Hepatic stellate cell (primary cell): ENCODE results near the gene MED19.
"Not testable (repeated sequence)": the region's sequence is repeated elsewhere in the genome, so short reads cannot be mapped to it uniquely, and the experiment has no call there.

Experiments
- DNase-seq: peaks from one replicate; pipeline ENCODE4 v3.0.0; 2011; ENCODE audit warnings: low spot score

The MED19 gene

DNA sequence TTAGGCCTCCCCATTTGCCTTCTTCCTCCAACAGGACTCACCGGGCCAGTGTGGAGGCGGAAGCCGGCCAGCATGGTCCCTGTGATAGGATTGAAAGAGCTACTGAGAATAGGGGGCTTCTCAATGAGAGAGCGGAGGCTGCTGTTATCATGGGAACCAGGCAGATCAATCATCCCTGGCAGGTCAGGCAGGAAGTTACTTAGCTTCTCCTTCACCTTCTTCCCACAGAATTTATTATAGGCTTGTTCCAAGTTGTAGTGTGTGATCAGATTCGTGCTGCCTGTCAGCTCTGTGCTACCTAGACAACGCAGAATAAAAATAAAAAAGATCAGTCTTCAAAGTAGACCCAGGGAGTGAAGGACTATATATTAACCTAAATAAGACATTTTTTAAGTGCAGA, 7.1 kb downstream of the MED19 start:
- DNase-seq = no peak

DNA sequence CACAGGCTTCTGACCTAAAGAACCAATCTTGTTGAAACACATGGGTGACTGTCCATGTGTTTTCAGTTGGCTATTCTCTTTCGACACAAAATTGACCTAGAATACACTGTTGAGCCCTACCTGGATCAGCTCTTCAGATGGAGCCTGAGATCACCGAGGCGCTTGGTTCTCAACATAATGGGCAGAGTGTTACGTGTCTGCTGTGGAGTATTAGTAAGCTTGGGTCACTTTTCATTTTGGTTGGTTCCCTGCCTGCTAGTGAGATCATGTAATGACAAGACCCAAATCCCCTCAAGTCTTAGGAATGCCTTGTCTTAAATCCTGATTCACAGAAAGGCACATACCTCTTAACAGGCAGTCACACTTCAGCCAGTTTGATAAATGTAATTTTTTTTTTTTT, 8.7 kb downstream of the MED19 start:
- no peak for DNase-seq

DNA sequence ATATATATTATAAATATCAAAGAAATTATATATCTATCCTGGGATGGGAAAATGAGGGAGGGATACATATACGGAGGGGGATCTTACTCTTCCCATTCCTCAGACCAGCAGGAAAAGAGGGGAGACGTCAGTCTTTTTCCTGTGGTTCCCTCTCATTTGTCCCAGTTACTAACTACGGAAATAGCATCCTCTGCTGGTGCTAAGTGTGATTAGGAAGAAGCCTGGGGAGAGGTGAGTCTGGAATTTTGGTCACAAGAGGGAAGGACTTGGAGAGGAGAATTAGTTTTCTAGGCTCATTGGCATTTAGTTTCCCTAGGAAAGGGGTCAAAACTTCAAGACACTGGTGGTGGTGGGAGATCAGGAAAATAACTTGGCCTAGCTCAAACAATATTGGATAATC, 11.6 kb downstream of the MED19 start:
- DNase-seq = no peak

DNA sequence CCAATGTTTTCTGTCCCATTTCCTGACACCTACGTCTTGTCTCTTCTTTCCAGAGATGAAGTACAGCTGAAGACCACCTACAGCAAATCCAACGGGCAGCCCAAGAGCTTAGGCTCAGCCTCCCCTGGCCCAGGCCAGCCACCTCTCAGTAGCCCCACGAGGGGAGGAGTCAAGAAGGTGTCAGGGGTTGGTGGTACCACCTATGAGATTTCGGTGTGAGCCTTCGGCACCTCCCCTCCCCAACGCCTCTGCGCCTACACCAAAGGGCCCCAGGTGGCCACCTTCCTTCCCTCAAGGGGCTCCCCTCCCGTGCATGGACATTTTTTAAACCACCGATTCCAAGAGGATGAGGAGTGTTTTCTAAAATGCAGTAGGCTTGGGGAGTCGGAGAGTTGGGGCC, 12.2 kb downstream of the MED19 start:
- DNase-seq = no peak

DNA sequence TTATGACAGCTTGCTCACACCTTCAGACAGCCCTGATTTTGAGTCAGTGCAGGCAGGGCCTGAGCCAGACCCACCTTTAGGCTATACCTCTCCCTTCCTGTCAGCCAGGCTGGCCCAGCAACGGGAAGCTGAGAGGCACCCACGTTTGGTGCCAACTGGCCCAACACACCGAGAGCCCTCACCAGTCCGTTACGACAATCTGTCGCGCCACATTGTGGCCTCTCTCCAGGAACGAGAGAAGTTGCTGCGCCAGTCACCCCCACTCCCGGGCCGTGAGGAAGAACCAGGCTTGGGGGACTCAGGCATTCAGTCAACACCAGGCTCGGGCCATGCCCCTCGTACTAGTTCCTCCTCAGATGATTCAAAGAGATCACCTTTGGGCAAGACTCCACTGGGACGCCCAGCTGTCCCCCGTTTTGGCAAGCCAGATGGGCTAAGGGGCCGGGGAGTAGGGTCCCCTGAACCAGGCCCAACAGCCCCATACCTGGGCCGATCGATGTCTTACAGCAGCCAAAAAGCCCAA, 13.1 kb downstream of the MED19 start:
- DNase-seq = no peak

DNA sequence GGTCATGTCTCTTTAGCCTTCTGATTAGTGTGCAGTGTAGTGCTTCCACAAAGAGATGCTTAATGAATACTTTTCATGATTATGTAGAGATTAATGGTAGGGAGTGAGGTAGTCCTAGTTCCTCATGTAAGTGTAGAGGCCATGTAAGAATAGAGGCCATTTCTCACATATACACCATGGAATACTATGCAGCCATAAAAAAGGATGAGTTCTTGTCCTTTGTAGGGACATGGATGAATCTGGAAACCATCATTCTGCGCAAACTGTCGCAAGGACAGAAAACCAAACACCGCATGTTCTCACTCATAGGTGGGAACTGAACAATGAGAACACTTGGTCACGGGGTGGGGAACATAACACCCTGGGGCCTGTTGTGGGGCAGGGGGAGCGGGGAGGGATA, 21.5 kb downstream of the MED19 start:
- DNase-seq = not testable (repeated sequence)

DNA sequence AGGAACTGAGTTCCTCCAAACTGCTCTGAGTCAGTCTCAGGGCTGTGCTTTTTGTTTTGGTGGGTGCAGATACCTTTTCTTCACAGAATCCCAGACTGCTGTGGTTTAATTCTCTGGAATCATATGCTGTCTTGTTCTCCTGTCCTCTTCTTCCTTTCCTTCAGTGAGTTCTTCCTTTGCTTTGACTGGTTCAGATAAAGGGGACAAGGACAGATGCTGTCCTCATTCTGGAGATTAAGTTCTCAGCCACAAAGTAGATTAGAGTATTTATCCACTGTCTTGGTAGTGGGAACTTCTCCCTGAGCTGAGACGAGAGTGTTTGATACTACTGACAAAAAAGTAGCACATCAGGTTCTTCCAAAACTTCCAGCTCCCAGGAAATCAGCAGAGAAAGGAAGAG, 30.8 kb downstream of the MED19 start:
- DNase-seq = no peak

DNA sequence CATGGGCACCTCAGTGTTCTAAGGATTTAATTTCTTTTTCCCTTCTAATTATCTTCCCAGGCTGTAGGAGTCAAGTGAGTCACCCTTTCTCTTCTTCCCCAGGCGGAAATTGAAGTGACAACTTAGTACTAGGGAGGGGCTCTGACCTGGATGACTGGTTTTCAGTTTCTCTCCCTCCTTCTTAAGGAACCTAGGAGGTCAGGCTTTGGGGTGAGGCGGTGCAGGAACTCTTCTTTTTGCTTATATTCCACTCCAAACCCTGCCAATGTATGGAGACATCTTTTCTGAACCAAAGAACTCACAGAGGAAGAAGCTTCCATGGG, 31.5 kb downstream of the MED19 start:
- no peak for DNase-seq

DNA sequence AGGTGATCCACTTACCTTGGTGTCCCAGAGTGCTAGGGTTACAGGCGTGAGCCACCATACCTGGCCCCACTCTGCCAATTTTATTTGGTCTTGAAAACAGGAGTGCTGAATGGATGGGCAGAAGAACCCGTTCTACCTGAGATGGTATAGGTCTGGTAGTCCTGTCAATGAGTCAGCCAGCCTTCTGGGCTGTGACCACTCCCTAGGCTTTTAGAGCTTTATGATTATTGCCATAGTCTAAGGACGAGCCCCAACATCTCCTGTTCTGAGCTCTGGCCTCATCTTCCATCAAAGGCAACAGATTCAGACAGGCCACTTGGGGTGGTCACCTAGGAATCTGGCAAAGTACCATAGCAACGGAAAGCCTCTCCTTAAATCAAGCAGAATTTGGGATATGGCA, 32.6 kb downstream of the MED19 start:
- no peak for DNase-seq

DNA sequence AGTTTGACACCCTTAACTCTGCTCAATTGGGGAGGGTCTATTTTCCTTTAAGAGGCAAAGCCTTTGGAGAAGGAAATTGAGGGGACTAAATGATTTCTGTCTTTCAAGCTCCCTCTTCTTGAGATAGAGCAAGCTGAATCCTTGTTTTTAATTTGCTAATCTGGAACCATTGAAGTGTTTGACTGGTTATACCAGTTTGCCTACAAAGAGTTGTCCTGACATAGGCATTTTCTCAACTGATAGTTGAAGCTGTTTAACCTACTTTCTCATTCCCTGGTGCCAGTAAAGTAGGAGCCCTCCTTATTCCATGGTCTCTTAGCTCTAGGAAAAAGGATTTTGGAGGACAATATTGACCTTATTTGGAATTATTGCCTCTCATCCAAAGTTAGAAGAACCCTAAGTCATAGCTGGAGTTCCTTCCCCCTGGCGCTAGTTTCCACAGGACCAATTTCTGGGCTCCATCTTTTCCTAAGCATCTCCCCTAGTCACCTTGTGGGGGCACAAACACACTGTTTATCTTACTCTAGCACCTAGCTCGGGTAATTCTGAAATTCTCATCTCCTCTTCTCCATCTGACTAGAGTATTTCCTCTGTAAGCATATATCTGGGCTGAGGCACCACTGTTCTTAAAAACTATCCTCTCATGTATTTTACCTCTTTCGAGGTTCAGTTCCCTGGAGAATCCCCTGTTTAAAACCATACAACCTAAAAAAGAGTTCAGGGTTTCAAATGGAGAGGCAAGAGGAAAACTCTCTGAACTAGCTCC, 36.7 kb downstream of the MED19 start:
- no peak for DNase-seq

DNA sequence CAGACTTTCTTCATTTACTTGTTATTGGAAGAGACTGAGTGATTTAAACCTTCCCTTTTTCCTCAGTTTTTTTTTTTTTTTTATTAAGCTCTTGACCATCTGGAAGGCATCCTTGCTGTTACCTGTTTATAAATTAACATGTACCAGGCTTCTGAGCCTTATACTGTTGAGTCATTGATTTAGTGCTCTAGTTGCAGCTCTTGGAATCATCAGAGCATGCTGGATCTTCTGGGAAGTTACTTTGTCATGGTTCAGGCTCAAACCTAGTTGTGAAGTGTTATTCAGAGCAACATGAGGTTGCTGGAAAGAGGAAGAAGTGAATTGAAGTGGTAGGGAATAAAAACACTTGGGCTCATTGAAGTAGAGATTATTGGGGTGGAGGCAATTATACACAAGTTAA, 37.8 kb downstream of the MED19 start:
- no peak for DNase-seq

DNA sequence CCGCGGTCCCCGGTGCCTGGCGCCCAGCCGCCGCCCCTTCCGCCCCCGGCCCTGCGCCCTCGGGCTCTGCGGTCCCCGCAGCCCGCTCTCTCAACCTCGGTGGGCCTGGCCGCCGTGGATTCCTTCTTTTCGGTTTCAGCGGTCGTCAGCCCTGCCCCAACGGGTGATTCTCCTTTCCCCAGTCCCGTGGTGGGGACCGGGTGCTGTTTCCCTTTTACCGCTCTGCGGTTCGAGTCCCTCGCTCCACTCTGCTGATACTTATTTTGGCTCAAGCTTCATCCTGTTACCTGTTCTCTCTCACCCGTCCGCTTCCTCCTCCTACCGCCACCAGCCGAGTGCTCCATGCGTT, 43.6 kb downstream of the MED19 start:
- DNase-seq = no peak

DNA sequence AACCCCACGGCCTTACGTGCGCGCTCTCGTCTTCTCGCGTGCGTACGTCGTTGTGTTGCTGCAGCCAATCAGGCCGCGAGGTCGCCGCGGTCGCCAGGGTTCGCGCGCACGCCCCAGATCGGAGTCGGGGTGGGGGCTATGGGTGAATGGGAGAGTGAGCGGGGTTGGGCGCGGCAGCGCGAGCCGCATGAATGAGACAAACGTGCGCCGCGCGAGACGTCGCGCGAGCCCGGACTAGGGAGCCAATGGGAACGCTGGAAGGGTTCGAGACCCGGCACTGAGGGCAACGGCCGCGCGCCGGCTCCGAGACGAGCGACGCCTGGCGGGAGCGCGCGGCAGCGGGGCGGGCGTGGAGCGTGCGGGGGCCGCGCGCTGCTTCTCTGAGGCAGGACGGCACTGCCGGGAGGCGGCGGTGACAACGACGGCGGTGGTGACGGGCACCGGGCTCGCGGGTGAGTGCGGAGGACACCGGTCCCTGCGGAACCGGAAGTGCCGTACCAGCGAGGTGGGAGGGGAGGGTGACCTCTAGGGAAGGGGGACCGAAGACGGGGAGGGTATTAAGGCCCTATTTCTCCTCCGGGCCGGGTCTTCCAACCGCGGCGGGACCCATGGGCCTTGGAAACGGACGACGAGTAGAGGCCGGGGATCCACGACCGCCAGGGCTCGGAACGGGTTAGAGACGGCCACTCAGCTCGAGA, 44.1 kb downstream of the MED19 start, which contains the start of gene ZDHHC5:
Gene ZDHHC5, plus strand, starts transcription at position 379 of the 698 bp plus-strand sequence. CDS start 4,977 bp downstream, outside the sequence.
- peak; percentile 100 for DNase-seq

DNA sequence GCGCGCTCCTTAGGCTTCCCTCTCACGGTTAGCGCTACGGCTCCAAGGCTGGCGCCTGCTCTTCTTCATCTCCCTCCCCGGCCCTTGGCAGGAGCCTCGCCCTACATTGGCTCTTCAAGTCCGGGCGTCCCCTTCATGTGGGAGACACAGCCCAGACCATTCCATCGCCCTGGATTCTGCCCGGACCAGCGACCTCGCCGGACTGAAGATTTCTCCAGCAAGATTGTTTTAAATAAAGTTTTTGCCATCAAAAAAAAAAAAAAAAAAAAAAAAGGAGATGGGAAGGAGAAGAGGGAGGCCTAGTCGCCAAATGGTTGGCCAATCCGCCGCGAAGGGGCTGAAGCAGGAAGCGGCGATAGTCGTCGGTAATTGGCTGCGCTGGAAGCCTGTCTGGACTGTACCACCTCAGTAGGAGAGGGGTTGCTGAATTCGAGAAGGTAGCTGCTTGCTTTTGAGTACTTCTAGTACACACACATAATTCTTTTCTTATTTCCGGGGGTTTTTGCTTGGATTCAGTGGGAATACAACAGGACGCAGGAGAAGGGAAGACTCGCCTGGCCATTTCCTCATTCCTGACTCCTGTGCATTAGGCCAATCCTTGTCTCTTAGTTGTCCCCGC, 44.8 kb downstream of the MED19 start:
- peak; percentile 96 for DNase-seq

DNA sequence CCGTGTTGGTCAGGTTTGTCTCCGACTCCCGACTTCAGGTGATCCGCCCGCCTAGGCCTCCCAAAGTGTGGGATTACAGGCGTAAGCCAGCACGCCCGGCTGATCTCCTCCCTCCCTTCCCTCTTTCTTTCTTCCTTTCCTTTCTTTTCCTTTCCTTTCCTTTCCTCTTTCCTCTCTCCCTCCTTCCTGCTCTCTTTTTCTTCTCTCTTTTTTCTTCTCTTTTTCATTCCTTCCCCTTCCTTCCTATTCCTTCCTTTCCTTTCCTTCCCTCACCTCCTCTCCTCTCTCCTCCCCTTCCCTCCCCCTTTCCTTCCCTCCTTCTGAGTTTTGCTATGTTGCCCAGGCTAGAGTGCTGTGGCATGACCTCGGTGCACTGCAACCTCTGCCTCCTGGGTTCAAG, 48.0 kb downstream of the MED19 start:
- no peak for DNase-seq

DNA sequence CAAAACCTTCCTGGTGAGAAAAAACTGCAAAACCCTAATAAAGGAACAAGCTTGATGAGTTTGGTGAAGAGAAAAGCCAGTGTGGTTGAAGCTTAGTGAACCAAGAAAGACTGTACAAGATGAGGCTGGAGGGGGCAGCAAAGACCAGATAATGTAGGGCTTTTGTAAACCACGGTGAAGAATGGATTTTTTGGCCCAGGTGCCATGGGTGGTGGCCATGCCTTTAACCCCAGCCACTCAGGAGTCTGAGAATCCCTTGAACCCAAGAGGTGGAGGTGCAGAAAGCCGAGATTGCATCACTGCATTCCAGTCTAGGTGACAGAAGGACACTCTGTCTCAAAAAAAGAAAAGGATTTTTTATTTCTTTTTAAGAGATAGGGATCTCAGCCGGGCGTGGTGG, 49.1 kb downstream of the MED19 start:
- no peak for DNase-seq

DNA sequence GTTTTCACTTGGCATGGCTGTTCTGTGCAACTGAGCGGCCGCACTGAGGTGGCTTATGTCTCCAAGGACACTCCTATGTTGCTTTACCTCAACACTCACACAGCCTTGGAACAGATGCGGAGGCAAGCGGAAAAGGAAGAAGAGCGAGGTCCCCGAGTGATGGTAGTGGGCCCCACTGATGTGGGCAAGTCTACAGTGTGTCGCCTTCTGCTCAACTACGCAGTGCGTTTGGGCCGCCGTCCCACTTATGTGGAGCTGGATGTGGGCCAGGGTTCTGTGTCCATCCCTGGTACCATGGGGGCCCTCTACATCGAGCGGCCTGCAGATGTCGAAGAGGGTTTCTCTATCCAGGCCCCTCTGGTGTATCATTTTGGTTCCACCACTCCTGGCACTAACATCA, 52.3 kb downstream of the MED19 start:
- DNase-seq = no peak

DNA sequence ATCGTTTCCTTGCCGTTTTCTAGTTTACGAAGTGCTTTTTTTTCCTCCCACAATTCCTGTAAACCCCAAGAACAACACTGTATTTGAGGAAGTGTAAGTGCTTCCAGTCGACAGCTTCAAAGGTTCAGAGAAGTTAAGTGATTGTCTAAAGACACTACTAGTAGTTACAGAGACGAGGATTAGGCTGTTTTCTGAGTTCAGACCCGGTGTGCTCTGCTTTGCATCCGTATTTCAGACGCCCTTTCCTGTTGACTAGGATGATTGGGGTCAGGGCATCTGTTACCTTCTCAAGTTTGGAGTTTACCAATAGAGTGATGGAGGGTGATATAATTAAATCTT, 54.0 kb downstream of the MED19 start:
- DNase-seq = no peak

DNA sequence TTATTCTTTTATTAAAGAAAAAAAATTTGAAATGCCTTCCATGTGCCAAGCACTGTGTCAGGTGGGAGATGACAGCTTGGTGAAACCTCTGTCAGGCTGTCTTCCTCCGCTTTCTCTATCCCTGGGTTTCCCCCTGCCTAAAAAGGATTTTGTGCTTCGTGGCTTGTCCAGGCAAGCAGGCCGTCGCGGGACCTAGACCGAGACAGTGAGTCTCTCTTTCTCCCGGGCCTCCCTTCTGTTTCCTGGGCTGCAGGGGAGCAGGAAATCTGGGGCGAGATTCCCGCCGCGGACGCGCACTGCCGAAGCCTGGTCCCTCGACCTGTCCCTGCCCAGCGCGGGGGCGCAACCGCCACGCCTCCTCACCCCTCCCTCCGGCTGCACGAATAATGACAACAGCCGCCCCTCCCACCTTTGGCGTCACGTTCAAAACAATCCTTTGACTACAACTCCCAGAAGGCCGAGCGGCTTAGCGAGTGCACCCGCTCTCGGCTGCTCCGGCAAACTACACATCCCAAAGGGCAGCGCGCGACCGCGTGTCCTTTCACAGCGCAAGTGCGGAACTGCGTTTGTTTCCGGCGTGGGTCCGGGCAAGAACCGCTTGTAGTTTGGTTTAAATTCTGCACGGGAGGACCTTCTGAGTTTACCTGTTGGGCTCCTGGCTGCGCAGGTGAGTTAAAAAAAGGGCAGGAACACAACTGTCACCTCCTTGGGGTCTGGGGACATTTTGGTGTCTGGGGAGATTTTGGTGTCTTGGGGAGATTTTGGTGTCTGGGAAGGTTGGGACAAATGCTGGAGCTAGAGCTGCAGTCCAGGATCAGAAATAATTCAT, 54.6 kb downstream of the MED19 start, which contains the start of gene CLP1:
Gene CLP1, plus strand, starts transcription at position 569 of the 829 bp plus-strand sequence. CDS start 1,715 bp downstream, outside the sequence.
- DNase-seq = peak; percentile 93

DNA sequence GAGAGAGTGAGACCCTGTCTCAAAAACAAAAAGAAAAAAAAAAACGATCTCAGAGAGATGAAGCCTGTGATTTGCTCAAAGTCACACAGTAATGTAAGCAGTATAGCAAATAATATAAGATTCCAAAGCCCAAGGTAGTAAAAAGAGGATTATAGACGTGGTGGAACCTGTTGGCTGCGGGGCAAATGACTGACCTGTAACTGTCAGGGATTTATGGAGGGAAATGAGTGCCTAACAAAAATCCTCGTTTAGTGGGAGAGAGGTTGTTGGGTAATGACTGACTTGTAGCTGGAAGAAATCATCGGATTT, 55.2 kb downstream of the MED19 start:
- no peak for DNase-seq
